GM23338 (cell line): ENCODE measurements around the gene CD34.

Source experiments
- EZH2 ChIP-seq: fragments of 200-600 bp; sonication (generic); IDR thresholded peaks from one replicate; pipeline ENCODE4 v1.8.0; 2017; ENCODE audit warnings: antibody characterized with exemption, mild to moderate bottlenecking, low read depth; ENCODE audit not compliant: unreplicated experiment
- EZH2phosphoT487 ChIP-seq: fragments of 200-600 bp; sonication (generic); IDR thresholded peaks from one replicate; pipeline ENCODE4 v1.8.1; 2018; ENCODE audit warnings: antibody characterized with exemption; ENCODE audit not compliant: unreplicated experiment
- JUNB ChIP-seq: IDR thresholded peaks from one replicate; pipeline ENCODE4 v1.6.1; 2016; ENCODE audit warnings: antibody characterized with exemption; ENCODE audit not compliant: unreplicated experiment
- NANOG ChIP-seq: IDR thresholded peaks from 2 replicates; pipeline ENCODE4 v1.6.1; 2016; ENCODE audit warnings: antibody characterized with exemption, borderline replicate concordance
- POLR2AphosphoS5 ChIP-seq: IDR thresholded peaks from 2 replicates; pipeline ENCODE4 v1.6.1; 2016; ENCODE audit warnings: antibody characterized with exemption, low read depth
- STAT1 ChIP-seq: IDR thresholded peaks from one replicate; pipeline ENCODE4 v1.6.1; 2016; ENCODE audit warnings: antibody characterized with exemption; ENCODE audit not compliant: unreplicated experiment
- TF ChIP-seq, protein P1 (sequence below), 2 experiments: fragments of 200-600 bp in 1 of 2; sonication (generic) in 1 of 2; conservative IDR thresholded peaks; 2 replicates each; pipeline versions ENCODE4 v1.5.1 to v1.6.1; 2016 to 2017; ENCODE audit warnings: antibody characterized with exemption in 2 of 2, low read depth in 2 of 2, mild to moderate bottlenecking in 2 of 2, moderate library complexity in 1 of 2
- TF ChIP-seq, protein P2 (sequence below): IDR thresholded peaks from one replicate; pipeline ENCODE4 v1.6.1; 2018; ENCODE audit warnings: antibody characterized with exemption; ENCODE audit not compliant: unreplicated experiment

DNA sequence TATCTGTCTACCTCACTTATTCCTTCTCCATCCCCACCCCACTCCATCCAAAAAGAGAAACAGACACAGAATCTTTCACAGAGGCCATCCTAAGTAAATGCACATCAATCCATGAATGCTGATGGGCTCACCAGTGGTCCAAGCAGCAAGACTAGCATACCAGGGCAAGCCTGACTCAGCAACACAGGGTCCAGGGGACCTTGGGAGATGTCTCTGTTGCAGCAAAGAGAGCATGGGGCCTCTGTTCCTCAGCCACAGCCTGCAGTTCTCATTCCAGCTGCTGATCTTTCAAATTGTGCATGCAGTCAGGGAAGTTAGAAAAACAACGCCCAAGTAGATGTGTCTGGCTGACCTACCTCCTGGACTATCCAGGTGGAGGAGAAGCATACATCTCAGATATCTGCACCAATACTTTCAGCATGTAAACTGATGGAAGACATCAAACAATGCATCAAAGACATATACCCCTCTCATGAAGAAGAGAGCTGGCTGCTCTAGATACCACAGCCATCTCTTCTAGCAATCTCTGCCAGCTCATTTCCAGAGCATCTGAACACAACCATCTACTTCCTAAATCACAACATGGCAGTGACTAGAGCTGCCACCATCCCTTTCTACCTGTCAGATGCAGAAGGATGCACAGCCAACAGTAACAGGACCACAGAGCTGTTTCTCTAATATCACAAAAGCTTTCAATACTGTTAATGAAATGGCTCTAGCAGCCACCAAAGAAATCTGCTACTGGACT, 54.5 kb downstream of the CD34 start:
- no peak for TF ChIP-seq EZH2
- TF ChIP-seq, protein P1, sequence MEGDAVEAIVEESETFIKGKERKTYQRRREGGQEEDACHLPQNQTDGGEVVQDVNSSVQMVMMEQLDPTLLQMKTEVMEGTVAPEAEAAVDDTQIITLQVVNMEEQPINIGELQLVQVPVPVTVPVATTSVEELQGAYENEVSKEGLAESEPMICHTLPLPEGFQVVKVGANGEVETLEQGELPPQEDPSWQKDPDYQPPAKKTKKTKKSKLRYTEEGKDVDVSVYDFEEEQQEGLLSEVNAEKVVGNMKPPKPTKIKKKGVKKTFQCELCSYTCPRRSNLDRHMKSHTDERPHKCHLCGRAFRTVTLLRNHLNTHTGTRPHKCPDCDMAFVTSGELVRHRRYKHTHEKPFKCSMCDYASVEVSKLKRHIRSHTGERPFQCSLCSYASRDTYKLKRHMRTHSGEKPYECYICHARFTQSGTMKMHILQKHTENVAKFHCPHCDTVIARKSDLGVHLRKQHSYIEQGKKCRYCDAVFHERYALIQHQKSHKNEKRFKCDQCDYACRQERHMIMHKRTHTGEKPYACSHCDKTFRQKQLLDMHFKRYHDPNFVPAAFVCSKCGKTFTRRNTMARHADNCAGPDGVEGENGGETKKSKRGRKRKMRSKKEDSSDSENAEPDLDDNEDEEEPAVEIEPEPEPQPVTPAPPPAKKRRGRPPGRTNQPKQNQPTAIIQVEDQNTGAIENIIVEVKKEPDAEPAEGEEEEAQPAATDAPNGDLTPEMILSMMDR (conservative IDR thresholded peaks at IDR 0.05; ENCODE audit: low read depth in 2 of 2), result no peak
- TF ChIP-seq EZH2phosphoT487, result no peak
- TF ChIP-seq, protein P2, sequence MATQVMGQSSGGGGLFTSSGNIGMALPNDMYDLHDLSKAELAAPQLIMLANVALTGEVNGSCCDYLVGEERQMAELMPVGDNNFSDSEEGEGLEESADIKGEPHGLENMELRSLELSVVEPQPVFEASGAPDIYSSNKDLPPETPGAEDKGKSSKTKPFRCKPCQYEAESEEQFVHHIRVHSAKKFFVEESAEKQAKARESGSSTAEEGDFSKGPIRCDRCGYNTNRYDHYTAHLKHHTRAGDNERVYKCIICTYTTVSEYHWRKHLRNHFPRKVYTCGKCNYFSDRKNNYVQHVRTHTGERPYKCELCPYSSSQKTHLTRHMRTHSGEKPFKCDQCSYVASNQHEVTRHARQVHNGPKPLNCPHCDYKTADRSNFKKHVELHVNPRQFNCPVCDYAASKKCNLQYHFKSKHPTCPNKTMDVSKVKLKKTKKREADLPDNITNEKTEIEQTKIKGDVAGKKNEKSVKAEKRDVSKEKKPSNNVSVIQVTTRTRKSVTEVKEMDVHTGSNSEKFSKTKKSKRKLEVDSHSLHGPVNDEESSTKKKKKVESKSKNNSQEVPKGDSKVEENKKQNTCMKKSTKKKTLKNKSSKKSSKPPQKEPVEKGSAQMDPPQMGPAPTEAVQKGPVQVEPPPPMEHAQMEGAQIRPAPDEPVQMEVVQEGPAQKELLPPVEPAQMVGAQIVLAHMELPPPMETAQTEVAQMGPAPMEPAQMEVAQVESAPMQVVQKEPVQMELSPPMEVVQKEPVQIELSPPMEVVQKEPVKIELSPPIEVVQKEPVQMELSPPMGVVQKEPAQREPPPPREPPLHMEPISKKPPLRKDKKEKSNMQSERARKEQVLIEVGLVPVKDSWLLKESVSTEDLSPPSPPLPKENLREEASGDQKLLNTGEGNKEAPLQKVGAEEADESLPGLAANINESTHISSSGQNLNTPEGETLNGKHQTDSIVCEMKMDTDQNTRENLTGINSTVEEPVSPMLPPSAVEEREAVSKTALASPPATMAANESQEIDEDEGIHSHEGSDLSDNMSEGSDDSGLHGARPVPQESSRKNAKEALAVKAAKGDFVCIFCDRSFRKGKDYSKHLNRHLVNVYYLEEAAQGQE, result no peak
- TF ChIP-seq JUNB, result no peak
- TF ChIP-seq STAT1, result no peak
- no peak for TF ChIP-seq POLR2AphosphoS5
- TF ChIP-seq NANOG, result no peak
